HG02763 (cell line): ENCODE measurements around the gene IER3.

Source experiments
- ATAC-seq: cut with Tn5 transposase; IDR thresholded peaks from one replicate; pipeline ENCODE4 v1.9.1; 2021; ENCODE audit warnings: mild to moderate bottlenecking, moderate library complexity; ENCODE audit not compliant: unreplicated experiment

Gene IER3

GRCh38 chr6:30749554-30750378 lies 5.4 kb upstream of the IER3 start:
- ATAC-seq, result no peak

- ATAC-seq, result no peak
Measured at GRCh38 chr6:30748851-30749540, 4.6 kb upstream of the IER3 start.

GRCh38 chr6:30747902-30748769 lies 3.8 kb upstream of the IER3 start:
- ATAC-seq, result no peak

GRCh38 chr6:30747300-30747687 lies 2.9 kb upstream of the IER3 start:
- no peak for ATAC-seq

GRCh38 chr6:30743099-30744053 lies 971 bp downstream of the IER3 start:
- ATAC-seq, result peak; percentile 26

- ATAC-seq, result peak; percentile 69
Measured at GRCh38 chr6:30742316-30743098, 1.8 kb downstream of the IER3 start, which contains the start of gene FLOT1. Gene FLOT1, minus strand, starts transcription at chr6:30742687. Its CDS starts 498 bp downstream, at chr6:30742189.

- ATAC-seq, result no peak
Measured at GRCh38 chr6:30741789-30742315, 2.5 kb downstream of the IER3 start.

GRCh38 chr6:30741063-30741779 lies 3.1 kb downstream of the IER3 start:
- no peak for ATAC-seq

- no peak for ATAC-seq
Measured at GRCh38 chr6:30740540-30740870, 3.8 kb downstream of the IER3 start.

GRCh38 chr6:30738532-30738931 lies 5.8 kb downstream of the IER3 start:
- no peak for ATAC-seq

- ATAC-seq, result no peak
Measured at GRCh38 chr6:30735668-30736314, 8.6 kb downstream of the IER3 start.

GRCh38 chr6:30732237-30732943 lies 12.0 kb downstream of the IER3 start:
- ATAC-seq, result no peak

- ATAC-seq, result no peak
Measured at GRCh38 chr6:30730601-30731435, 13.5 kb downstream of the IER3 start.

- ATAC-seq, result no peak
Measured at GRCh38 chr6:30727920-30728553, 16.3 kb downstream of the IER3 start.

- no peak for ATAC-seq
Measured at GRCh38 chr6:30726506-30727413, 17.6 kb downstream of the IER3 start.
